DMS79 (cell line): Measurements from ENCODE around the gene DDX50.

Source experiments
- DNase-seq: peaks from one replicate; lab custom pipeline; 2025; lab: John Stamatoyannopoulos, UW

DDX50 gene

GRCh38 chr10:68987611-68988010, 86.5 kb downstream of the DDX50 start:
- DNase-seq: no peak

- DNase-seq: peak; percentile 87
Measured at GRCh38 chr10:68988530-68989316, 87.6 kb downstream of the DDX50 start, which contains the start of gene KIFBP. KIFBP (plus strand) TSS chr10:68988803; CDS start chr10:68988833, 30 bp downstream.

- DNase-seq: no peak
Measured at GRCh38 chr10:68989317-68989990, 88.3 kb downstream of the DDX50 start.

GRCh38 chr10:68992636-68993440, 91.7 kb downstream of the DDX50 start:
- no peak for DNase-seq
